D721Med (cell line): ENCODE results near the gene OR10H2.
"Not testable (repeated sequence)": the region's sequence is repeated elsewhere in the genome, so short reads cannot be mapped to it uniquely, and the experiment has no call there.

ENCODE experiments used
- DNase-seq: peaks from one replicate; pipeline ENCODE4 v3.0.0; 2011; ENCODE audit warnings: low spot score; ENCODE audit not compliant: insufficient read length
- FAIRE-seq: peaks from 2 replicates; lab custom pipeline; 2011; peaks lifted over from hg19 to GRCh38; lab: Jason Lieb, UNC
- CTCF ChIP-seq: IDR thresholded peaks from 2 replicates; pipeline ENCODE4 v1.5.1; 2012; ENCODE audit warnings: mild to moderate bottlenecking, control low read depth; ENCODE audit not compliant: insufficient read depth; ENCODE audit errors: missing control alignments

OR10H2 gene

GRCh38 chr19:15759962-15760565 lies 32.2 kb downstream of the OR10H2 start:
- TF ChIP-seq CTCF: peak; percentile 3
- DNase-seq: no peak
- FAIRE-seq: no peak

- FAIRE-seq (no peak), DNase-seq (no peak)
- TF ChIP-seq CTCF: no peak
Measured at GRCh38 chr19:15769586-15769985, 41.8 kb downstream of the OR10H2 start.

- not testable (repeated sequence) for FAIRE-seq, DNase-seq
Measured at GRCh38 chr19:15774159-15774558, 46.3 kb downstream of the OR10H2 start.

- no peak for DNase-seq
- no peak for FAIRE-seq
- TF ChIP-seq CTCF: no peak
Measured at GRCh38 chr19:15775249-15775648, 47.4 kb downstream of the OR10H2 start.

GRCh38 chr19:15776264-15776663 lies 48.4 kb downstream of the OR10H2 start:
- DNase-seq (no peak), FAIRE-seq (no peak)
- TF ChIP-seq CTCF: no peak

- no peak for TF ChIP-seq CTCF
- FAIRE-seq (no peak), DNase-seq (no peak)
Measured at GRCh38 chr19:15776991-15777970, 49.5 kb downstream of the OR10H2 start.
